Measurements from ENCODE around the gene CNTN4. TPM values are rescaled to one million over a fixed set of nuclear protein-coding genes. Genes with fewer than 3 reads are reported as not detected.

Gene CNTN4
- total RNA-seq, 1 donor from 2014 or later: not detected

DNA sequence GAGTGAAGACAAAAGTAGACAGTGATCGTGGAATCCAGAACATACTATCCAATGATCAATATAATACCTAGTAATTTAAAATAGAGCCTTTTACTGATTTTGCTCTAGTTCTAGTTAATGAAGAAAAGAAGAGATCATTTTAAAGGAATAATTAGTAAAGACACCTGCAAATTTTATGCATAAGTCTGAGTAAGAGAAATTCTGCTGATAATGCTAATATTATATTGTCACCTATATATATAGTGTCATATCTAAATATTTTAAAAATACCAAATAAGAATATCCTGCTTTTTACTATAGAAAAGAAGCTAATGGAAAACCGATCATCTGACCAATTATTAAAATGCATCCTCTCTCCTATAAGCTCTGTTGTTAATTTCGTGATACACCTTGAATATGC lies 152.1 kb downstream of the CNTN4 start:
- intact Hi-C loops (cut with micrococcal nuclease): no loop called here

DNA sequence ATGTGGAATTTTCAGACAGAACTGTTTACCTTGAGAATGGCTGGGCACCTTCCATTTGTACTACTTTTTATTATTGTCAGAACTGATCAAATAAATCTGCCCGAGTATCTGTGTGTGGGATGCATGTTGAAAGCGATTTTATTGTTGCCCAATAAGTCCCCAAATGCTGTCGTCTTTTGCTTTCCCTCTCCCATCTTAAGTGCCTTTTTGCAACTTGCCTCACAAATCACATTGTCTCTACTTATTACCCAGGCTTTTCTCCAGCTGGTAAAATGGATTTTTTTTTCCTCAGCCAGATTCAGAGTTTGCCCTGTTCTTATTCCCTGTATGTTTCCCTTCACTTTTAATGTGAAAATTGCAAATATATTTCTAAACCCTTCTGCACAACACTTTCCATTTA lies 163.1 kb downstream of the CNTN4 start:
- intact Hi-C loops (cut with micrococcal nuclease): no loop called here

DNA sequence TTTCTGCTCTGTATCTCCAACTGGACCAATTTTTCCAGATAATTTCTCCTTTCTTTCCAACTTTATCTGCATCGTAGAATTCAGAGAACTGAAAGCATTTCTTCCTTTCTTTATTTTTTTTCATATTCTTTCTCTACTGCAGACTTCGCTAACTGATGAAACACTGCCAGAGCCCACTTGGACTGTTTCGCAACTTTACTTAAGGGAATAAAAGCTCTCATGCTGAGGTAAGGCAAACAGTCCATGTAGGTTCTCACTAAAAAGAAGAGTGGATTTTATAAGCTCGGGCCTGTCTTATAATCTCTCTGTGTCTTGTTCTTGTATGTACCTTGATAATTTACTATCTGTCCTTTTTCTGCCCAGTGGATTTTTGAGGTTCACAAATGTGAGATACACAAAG lies 163.5 kb downstream of the CNTN4 start:
- intact Hi-C loops (cut with micrococcal nuclease): no loop called here

DNA sequence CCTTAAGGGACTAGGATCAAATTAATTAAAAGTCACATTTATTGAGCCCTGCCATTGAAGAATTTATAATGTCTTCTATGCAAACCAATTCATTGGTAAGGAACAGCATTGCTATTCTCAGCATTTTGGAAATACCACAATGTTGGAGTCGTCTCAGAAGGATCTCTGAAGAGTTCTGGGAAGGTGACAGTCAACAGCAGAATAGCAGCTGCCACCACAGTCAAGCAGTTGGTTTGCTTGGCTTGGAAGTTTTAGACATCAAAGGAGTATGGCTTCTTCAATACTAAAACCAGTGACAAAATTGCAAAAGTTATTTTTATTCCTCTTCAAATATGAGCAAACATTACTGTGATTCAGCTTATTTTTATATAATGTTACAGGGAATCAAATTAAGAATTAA lies 167.9 kb downstream of the CNTN4 start:
- intact Hi-C loops (cut with micrococcal nuclease): no loop called here

DNA sequence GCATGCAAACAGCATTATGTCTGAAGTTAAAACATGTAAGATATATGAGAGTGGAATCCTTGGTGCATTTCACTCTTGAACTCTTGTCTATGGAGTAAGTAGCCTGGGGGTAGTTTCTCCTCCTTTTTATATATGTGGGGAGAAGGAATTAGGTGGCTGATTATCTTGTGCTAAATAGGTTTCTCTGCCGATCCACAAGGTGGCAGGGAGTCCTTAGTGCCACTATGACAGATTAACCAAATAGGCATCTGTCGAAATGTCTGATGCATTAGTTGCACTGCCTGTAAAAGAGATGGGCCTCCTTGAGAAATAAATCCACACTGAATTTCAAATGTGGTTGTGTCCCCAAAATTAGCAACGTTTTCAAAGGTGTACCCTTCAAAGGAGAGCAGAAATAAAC lies 170.1 kb downstream of the CNTN4 start:
- intact Hi-C loops (cut with micrococcal nuclease): no loop called here

DNA sequence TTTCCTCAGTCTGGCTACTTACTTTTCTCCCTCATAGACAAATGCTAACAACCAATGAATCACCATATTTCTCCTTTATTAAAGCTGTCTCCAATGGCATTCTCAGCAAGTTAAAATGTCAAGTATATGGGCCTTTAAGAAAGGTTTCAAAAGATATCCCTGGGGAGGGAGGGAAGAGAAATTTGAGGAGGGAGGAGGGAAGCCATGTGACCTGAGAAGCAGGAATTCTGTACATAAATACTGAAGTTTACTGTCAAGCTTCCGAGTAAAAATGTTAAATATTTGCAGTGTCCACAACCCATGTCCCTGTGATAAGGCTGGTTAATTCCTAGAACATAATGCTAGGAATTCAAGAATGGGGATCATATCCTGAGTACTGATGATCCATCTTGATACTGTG lies 175.9 kb downstream of the CNTN4 start:
- intact Hi-C loops (cut with micrococcal nuclease): no loop called here

DNA sequence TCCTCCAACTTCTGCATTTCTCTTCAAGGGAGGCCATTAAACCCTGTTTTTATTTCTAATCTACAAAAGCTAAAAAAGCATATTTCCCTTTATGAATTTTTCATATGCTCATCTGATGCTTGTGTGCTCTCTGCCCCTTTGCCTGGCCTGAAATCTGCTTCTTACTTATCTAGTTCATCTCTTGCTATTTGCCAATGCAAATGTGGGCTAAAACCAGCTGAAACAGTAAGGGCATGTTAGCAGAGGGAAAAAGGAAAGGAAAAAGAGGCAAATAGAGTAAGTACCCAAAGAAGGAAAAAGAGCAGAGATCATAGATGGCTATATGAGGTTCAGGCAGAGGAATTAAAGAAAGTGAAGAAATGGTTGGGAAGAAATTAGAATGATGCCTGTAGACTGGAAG lies 185.2 kb downstream of the CNTN4 start:
- intact Hi-C loops (cut with micrococcal nuclease): no loop called here

DNA sequence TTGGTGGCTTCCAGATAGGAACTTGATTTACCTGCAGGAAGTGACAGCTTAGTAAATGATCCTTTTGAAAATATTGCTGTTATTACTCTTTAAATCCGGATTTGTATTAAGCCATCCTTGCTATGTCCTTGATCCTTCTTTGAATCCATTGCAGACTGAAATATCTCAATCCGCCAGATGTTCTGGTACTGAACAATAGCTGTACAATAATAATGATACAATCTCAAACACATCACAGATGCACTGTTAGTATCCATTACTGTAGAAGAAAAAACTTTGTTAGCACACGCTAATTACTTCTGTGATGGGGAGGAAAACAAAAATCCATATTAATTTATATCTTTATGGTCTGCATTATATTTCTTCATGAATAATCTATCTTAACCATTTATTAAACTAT lies 202.3 kb downstream of the CNTN4 start:
- intact Hi-C loops (cut with micrococcal nuclease): no loop called here

DNA sequence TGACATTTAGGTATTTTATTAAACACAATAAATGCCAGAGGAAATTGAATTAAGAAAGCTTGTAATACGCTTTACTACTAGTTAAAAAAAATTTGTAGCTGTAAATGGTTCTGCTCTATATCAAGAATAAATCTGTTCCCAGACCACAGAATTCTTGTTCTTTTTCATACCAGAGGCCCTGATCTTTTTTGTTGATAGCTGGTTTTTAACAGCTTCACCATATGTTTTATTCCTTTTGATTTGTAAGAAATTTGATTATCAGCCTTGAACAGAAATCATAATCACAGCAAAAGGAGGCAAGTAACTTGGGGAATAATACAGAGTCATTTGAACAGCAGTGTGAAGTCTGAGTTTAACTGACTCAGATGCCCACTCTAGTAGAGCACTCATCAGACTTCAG lies 202.7 kb downstream of the CNTN4 start:
- intact Hi-C loops (cut with micrococcal nuclease): no loop called here

DNA sequence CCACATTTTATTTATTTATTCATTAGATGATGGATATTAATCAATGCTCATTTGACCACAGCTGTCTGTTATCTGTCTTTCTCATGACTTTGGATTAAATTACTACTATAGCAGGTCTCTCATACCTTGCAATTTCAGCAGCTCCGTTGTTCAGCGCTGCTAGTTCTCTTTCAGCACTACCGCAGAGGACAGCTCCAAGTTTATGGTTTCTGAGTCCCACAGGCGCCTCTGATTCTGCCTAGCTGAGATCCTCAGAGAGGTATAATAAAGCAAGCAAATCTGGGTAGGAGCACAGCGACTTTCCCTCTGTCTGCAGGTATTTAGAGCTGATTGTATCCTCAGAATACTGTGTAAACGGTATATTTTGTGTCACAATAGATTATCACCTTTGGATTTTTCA lies 204.9 kb downstream of the CNTN4 start:
- intact Hi-C loops (cut with micrococcal nuclease): no loop called here

DNA sequence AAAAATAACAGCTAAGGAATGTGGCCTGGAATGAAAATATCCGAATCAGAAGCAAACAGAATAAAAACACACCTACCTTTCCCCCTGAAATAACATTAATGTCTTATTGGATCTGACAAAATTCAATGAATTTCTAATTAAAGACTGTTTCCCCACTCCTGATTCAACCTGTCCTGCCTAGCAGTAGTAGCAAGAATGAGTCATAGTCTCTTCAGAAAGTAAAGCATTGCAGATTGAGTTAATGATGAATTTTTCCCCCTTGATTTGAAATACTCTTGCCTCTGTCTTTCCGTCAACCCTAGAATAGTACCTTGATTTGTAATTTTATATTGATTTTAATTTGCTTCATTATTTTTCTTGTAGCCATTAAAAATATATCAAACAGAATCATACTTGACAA lies 212.4 kb downstream of the CNTN4 start:
- intact Hi-C loops (cut with micrococcal nuclease): no loop called here

DNA sequence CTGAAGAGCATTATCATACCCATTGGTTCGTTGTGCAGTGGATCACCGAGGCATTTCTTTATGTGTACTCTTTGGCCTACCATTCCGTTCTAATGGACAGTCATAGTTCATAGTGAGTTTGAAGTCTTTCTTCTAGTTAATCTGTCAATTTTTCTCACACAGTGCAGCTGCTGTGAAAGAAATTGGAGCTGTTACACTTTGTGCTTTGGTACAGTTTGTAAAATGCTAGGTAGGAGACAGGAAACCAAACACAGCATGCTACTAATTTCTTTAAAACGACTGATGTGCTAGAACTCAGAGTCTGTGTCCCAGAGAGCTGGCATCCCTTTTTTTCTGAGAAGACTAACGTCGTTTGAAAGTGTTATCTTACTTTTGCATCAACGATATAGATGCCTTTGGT lies 218.9 kb downstream of the CNTN4 start:
- intact Hi-C loops (cut with micrococcal nuclease): no loop called here

DNA sequence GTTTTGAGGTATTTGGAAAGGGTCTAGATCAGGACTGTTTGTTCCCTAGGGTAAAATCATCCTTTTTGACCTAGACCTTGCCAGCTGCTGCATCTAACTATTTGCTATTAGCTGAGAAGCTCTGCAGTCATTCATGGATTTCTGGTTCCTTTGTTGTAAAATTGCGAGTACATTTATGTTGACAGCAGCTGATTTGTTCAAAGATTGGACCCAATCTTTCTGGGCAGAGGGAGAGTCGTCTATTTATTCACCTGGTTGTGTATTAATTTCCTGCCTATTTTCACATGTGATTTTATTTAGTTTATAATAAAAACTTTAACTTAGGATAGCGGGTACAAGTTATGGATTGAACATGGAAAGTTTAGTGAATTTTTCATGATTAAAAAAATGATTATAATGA lies 236.3 kb downstream of the CNTN4 start:
- intact Hi-C loops (cut with micrococcal nuclease): no loop called here

DNA sequence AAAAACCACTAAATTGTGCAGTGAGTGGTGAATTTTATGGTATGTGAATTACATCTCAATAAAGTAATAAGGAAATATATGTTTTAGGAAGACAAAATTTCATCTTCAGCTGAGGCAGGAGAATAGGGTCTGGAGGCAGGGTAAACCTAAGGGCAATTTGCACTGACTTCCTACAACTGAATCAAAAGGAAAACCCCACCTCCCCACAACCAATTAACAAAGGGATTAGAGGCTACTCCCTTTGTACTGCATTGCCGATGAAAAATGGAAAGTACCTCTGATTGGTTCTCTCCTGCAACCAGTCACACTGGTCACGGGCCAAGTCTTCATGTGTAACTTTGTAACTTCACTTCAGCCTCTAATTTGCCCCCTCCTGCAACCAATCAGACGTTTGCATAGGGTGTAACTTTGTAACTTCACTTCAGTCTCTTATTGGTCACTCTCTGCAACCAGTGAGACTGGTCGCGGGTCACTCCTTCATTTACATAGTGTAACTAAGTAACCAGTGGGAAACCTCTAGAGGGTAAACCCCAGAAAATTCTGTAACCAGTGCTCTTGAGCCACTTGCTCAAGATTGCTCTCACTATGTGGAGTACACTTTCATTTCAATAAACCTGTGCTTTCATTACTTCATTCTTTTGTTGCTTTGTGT lies 244.5 kb downstream of the CNTN4 start:
- intact Hi-C loops (cut with micrococcal nuclease): no loop called here

DNA sequence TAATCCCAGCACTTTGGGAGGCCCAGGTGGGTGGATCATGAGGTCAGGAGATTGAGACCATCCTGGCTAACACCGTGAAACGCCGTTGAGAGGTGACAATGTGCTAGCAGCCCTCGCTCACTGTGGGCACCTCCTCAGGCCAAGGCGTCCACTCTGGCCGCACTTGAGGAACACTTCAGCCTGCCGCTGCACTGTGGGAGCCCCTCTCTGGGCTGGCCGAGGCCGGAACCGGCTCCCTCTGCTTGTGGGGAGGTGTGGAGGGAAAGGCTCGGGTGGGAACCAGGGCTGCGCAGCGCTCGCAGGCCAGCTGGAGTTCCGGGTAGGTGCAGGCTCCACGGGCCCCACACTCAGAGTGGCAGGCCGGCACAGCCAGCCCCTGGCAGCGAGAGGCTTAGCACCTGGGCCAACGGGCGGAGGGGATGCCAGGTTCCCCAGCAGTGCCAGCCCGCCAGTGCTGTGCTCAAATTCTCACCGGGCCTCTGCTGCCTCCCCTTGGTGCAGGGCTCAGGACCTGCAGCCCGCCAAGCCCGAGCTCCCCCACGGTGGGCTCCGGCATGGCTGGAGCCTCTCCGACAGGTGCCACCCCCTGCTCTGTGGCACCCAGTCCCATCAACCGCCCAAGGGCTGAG lies 253.6 kb downstream of the CNTN4 start:
- intact Hi-C loops (cut with micrococcal nuclease): no loop called here

DNA sequence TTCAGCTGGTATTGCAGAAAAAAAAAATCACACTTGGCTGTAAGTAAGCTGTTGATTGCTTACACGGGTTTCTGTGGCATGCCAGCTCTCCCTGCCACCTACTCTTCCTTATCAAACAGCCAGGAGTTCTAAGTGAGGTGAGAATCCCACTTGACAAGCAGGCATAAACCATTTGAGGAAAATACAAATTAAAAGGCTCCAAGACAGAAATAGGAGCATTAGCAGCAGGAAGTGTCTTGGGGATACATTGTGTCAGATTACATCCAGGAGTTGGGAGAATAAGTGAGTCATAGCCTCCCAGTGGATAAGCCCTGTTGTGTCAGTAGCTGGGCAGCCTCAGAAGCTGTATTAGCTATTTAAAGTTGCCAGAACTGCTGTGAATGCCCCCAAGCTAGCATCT lies 256.0 kb downstream of the CNTN4 start:
- intact Hi-C loops (cut with micrococcal nuclease): no loop called here

DNA sequence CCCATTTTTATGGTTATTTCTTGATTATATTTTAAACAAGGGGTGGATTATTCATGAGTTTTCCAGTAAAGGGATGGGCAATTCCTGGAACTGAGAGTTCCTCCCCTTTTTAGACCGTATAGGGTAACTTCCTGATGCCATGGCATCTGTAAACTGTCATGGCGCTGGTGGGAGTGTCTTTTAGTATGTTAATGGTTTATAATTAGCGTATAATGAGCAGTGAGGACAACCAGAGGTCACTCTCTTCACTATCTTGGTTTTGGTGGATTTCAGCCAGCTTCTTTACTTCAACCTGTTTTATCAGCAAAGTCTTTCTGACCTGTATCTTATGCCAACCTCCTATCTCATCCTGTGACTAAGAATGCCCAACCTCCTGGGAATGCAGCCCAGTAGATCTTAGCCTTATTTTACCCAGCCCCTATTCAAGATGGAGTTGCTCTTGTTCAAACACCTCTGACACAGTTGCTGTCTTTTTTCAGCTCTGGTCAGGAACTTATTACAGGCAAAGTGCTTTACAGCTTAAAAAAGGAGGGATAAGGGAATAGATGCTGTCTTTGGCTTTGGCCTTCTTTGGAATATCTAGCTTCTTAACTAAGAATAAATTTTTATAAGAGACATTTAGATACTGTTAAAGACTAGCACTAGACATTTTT lies 257.8 kb downstream of the CNTN4 start:
- intact Hi-C loops (cut with micrococcal nuclease): no loop called here

DNA sequence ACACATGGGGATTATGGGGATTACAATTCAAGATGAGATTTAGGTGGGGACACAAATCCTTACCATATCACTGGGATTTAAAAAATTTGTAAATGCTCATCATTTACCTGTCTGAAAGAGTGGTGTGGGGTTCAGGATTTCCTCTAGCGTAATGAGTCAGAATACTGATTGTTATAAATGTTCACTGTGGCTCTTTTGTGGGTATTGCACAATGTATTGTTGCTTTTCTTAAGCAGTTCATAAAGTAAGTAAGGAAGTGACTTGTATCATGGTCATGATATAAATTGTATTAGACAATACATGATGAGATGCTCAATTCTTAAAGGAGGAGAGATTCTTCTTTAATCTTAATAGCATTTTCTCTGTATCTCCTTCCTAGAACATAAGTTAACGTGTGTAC lies 262.1 kb downstream of the CNTN4 start:
- intact Hi-C loops (cut with micrococcal nuclease): no loop called here

DNA sequence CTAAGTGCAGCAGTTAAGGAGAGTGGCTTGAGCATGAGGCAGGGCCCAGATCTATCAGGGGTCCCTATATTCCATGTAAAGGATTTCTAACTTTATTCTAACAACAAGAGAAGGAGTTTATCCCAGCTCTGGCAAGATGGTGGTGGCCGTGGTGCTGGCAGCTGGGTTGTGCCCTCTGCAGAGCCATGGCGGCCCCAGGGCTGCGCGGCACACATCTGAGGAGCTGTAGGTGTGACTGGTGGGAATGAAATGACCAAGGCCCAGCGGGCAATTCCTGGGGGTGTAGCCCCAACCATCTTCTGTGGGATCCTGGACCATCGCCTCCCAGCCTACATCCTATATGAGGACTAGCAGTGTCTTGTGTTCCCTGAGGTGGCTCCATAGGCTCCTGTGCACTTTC lies 263.5 kb downstream of the CNTN4 start:
- intact Hi-C loops (cut with micrococcal nuclease): no loop called here

DNA sequence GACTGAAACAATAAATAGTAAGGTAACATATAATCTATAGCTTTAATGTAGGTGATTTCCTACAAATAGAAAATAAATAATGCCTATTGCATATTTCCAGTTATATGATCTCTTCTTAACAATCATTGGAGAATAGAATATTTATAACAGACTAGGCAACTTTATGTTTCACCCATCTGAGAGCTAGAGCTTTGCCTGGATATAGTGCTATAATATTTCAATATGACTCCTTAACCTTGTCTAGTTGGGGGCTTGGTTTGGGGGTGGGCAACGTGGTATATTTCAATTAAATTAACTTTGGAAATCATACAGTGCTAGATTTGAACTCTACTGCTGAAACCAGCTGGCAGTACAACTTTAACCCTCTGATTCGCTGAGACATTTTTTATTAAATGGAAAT lies 265.2 kb downstream of the CNTN4 start:
- intact Hi-C loops (cut with micrococcal nuclease): no loop called here

DNA sequence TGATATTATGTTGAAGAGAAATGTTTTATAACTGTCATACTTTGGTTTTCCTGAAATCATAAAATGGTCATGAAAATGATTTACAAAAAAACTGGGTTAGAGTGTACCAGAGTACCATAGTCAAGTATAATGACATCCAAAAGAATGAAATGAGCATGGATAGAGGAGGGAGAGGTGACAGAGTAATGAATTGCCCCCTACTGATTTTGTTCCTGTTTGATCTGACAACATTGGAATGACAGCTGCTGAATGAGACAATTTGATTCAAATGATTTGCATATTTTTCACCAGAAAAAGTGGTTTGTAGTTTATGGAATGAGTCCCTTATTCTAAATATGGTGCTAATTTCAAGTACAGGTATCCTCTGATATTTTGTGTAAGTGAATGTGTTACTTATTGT lies 271.7 kb downstream of the CNTN4 start:
- intact Hi-C loops (cut with micrococcal nuclease): no loop called here

DNA sequence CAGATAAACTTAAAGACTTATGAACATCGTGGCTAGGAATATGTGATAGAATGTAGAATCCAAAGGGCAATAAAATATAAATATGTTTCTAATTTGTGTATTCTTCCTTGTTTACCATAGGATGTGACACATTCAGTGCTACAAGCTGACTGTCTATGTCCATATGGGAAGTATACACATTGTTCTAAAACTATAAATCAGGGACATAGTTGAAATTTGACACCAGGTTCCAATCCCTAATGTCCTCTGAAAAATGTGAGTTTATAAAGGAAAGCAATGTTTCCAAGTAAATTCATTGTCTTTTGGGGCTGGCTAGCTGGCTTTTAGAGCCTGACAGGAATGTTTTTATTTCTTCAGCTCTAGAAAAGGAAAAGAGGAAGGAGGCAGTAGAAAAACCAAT lies 273.6 kb downstream of the CNTN4 start:
- intact Hi-C loops (cut with micrococcal nuclease): no loop called here

DNA sequence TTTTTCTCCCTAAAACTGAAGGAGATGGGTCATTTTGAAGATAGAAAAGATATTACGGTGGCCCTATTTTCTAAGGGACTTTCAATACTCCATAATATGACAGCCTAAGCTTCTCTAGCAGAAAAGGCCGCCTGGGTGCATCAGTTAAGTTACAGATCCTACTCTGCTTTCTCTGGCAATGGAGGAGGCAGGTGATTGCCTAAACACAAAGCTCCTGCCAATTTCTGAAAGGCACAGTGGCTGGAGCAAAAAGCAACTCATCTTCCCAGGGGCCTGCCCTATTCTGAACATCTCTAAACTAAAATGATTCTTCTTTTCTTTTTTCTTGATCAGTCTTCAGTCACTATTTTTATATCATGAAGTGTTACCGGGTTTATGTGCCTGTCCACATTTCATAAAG lies 276.7 kb downstream of the CNTN4 start:
- intact Hi-C loops (cut with micrococcal nuclease): no loop called here

Data from T-helper 1 cell treated with Interleukin-12 subunit alpha and Interleukin-12 subunit beta and Interleukin-4 antibody, amounts not matched to agents 30 ng/mL and 1 ng/mL, for 36 hours (primary cell).